GM12864 (cell line): ENCODE data around the gene CCR7.
A peak's percentile ranks its signal among the peaks of the same experiment; 100 is the strongest.

Source experiments
- DNase-seq: peaks from one replicate; pipeline ENCODE4 v3.0.0-alpha.2; 2011; ENCODE audit warnings: low read depth
- H3K4me3 ChIP-seq: 2 replicates; pipeline ENCODE4 v1.5.1; 2011; ENCODE audit warnings: mild to moderate bottlenecking, low read depth, low read length, control low read depth
- TF ChIP-seq, protein P1 (sequence below): IDR thresholded peaks from 2 replicates; pipeline ENCODE4 v1.5.1; 2011; ENCODE audit warnings: low read depth, mild to moderate bottlenecking, moderate library complexity, low read length, control low read depth, inconsistent platforms; ENCODE audit errors: missing control alignments

Gene CCR7, protein sequence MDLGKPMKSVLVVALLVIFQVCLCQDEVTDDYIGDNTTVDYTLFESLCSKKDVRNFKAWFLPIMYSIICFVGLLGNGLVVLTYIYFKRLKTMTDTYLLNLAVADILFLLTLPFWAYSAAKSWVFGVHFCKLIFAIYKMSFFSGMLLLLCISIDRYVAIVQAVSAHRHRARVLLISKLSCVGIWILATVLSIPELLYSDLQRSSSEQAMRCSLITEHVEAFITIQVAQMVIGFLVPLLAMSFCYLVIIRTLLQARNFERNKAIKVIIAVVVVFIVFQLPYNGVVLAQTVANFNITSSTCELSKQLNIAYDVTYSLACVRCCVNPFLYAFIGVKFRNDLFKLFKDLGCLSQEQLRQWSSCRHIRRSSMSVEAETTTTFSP

DNA sequence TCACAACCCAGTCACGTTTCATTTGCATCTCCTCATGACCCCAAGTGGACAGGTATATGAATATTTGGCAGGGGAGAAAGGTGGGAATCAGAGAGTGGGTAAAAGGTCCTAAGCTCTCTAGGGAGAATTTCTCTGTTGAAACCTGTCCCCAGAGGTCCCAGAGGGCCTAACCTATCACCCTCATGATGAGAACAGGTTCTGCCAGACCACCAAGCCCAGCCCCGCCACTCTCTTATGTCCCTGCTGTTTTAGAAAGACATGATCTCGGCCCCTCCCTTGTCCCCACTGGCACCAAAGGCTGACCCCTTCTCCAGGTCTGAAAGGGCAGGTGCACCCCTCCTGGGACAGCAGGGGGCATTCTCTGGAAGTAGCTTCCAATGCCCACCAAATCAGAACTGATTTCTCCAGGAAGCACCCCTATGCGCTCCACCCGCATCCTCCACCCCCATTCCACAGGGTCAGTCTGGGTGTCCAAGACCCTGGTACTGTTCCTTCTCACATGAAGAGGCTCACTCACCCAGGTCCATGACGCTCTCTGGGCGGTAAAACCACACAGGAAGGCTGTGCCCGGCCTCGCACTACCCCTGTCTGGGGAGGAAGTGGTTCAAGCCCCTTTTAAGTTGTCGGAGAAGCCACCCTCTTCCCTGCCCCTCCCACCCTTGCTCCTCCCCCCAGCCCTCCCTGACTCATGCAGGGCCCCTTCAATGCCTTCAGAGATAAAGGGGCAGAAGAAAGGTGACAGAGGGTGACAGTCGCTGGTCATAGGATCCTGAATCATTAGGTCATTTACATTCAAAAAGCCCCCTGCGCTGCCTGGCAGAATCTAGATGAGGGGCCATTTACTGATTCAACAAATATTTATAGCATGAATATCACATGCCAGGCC is at the start of gene CCR7:
Gene CCR7 (minus strand): TSS at position 590 of the 886 bp plus-strand sequence. CDS start 63 bp downstream, at position 527.
- DNase-seq: no peak
- TF ChIP-seq, protein P1, sequence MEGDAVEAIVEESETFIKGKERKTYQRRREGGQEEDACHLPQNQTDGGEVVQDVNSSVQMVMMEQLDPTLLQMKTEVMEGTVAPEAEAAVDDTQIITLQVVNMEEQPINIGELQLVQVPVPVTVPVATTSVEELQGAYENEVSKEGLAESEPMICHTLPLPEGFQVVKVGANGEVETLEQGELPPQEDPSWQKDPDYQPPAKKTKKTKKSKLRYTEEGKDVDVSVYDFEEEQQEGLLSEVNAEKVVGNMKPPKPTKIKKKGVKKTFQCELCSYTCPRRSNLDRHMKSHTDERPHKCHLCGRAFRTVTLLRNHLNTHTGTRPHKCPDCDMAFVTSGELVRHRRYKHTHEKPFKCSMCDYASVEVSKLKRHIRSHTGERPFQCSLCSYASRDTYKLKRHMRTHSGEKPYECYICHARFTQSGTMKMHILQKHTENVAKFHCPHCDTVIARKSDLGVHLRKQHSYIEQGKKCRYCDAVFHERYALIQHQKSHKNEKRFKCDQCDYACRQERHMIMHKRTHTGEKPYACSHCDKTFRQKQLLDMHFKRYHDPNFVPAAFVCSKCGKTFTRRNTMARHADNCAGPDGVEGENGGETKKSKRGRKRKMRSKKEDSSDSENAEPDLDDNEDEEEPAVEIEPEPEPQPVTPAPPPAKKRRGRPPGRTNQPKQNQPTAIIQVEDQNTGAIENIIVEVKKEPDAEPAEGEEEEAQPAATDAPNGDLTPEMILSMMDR: no peak
- H3K4me3 ChIP-seq: peak within 1 kb of the TSS; percentile 73

DNA sequence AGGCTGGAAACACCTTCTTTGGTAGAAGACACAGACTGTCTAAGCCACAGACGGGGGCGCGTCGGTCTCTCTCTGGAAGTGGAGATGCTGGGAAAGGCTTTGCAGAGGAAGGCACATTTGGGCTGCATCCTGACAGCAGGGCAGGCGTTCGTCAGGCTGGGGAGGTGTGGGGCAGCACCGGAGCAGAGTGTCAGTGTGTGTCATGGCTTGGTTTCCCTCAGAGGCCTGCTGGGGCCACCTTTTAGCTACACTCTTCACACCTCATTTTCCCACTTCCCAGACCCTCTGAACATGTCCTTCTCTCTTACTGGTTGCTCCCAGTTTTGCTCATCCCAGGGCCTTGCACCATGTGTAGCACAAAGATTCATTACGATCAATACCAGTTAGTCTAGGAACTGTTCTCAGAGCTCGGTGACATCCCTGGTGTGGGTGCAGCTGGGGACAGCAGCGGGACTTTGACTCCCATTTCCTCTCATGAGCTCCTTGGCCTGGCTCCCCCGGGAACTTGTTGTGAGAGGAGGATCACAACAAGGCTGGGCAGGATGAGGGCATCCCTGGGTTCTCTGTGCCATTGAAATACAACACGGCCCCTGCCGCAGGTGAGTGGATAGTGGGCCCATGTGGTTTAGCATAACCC is 49.3 kb upstream of the CCR7 start:
- no peak for DNase-seq
- TF ChIP-seq, protein P1: no peak
- no peak overlapping the region for H3K4me3 ChIP-seq

DNA sequence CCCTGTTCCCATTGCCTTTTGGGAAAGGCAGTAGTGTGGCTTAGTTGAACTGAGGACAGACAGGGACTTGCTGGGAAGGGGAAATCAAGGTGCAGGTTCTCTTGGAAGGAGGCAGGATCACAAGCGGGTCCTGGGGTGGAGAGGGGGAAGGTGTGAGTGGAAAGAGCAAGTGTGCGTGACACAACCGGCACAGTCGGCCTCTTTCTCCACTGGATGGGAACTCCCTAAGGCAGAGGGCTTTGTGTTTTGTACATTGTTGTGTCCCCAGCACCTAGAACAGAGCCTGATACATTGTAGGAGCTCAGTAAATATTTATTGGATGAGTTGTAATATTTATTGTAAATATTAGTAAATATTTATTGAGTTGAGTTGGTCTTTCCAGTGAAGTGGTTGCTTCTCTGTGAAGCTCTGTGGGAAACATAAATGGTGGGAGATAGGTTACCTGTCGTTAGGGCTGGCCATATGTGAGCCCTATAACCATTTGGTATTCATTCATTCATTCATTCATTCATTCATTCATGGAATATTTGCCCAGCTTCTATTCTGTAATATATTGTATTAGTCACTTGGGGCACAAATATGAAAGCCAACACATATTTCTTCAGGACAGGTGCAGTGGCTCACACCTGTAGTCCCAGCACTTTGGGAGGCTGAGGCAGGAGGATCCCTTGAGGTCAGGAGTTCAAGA is 48.3 kb upstream of the CCR7 start:
- TF ChIP-seq, protein P1: no peak
- no peak for DNase-seq
- H3K4me3 ChIP-seq: no peak overlapping the region

DNA sequence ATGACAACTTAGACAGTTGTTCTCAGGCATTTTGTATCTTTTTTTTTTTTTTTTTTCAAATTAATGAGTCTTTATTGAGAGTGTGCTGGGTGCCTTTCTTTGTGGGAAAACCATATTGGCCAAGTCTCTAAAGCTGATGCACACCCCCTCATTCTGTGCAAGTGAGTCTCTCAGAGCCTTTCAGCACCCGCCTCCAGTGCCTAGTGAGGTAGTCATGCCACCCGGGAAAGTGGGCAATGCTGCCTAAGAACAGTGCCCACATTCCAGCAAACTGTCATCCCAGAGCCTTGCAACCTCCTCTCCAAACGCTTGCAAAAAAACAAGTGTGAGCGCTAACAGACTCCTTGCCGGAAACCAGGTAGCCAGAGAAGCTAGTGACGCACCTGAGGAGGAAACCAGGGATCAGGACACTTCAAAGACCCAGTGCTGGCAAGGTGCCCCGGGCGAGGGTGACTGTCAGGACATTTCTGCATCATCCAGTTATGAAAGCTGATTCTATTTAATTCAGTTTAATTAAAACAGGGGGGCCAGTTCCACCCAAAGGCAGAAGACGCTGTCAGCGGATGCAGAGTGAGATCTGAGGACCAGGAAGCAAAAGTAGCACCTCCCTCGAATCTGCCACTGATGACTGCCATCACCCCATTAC is 47.5 kb upstream of the CCR7 start:
- no peak overlapping the region for H3K4me3 ChIP-seq
- TF ChIP-seq, protein P1: no peak
- DNase-seq: no peak

DNA sequence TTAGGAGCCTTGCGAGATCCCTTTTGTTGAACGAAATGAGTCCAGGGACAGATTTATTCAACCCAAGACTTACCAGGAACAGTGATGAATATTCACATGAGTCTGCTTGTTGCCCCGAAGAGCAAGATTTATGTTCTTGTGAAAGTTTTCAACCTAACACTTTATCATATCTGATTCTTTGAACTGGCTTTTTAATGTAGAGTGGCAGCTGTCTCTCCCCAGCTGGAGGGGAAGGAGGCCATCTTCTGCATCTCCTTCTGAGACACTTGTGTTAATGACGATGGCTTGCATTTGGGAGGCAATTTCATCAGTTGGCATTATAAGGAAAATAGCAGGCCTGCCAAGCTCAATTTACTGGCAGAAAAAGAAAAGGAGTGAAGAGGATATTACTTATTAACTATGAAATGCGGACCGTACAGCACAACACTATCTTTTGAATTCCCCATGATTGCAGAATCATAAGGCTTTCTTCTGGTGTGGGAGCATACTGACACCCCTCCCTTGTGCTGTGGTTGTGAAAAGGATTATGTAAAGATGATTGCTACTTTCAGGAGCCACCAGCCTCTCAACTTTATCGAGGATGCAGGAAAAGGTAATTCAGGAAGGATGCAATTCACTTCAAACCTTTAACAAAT is 46.7 kb upstream of the CCR7 start:
- no peak for DNase-seq
- H3K4me3 ChIP-seq: no peak overlapping the region
- TF ChIP-seq, protein P1: no peak

DNA sequence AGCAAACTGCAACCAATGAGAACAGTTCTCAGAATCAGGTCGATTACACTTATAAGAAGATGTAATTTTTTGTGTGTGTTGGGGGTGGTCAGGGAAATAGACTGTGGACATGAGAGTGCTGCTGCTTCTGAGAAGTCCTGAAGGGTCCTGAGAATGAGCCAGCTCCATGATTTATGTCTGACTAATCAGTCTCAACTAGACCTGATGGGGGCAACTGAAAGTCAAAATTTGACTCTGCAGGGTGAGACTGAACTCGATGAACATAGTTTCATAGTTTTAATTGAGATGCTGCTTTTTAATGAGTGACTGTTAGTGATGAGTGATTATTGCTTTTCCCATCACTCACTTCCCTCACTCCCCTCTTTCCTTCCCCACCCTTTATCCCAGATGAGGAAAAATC is 45.1 kb upstream of the CCR7 start:
- TF ChIP-seq, protein P1: no peak
- no peak for DNase-seq

More for the DNA sequence above, 45.1 kb upstream of the CCR7 start:
- no peak overlapping the region for H3K4me3 ChIP-seq
